GM18951 (cell line): Measurements from ENCODE around the gene UBE2S.

ENCODE experiments used
- POLR2A ChIP-seq: IDR thresholded peaks from 4 replicates; pipeline ENCODE4 v1.6.1; 2011; ENCODE audit warnings: mild to moderate bottlenecking; ENCODE audit not compliant: insufficient read length, insufficient read depth; ENCODE audit errors: extremely low read depth
- in situ Hi-C: fragments of 300-500 bp; cut with MboI; formaldehyde crosslinking; loops from one replicate; pipeline ENCODE4 v1.12.0; 2022; ENCODE audit warnings: low sequenced_read_pairs, mixed read lengths, inconsistent platforms; ENCODE audit not compliant: unreplicated experiment

The UBE2S gene

DNA sequence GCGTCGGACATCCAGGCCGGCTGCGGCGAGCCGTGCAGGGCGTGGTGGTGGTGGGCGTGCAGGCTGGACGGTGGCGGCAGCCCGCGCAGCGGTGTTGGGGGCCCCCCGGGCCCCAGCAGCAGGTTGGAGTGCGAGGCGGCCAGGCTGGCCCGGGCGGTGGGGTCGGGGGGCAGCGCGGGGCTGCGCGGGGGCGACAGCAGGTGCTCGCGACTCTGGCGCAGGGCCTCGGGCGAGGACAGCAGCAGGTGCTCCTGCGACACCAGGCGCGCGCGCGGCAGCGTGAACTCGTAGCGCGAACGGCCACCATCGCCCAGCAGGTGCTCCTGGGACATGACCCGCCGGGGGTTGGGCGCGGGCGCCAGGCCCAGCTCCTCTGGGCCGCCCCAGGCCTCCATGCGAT, 25.7 kb upstream of the UBE2S start:
- in situ Hi-C loops = no loop called here
- TF ChIP-seq POLR2A = no peak

GRCh38 chr19:55432241-55432959, 24.8 kb upstream of the UBE2S start:
- in situ Hi-C loops = no loop called here
- no peak for TF ChIP-seq POLR2A

DNA sequence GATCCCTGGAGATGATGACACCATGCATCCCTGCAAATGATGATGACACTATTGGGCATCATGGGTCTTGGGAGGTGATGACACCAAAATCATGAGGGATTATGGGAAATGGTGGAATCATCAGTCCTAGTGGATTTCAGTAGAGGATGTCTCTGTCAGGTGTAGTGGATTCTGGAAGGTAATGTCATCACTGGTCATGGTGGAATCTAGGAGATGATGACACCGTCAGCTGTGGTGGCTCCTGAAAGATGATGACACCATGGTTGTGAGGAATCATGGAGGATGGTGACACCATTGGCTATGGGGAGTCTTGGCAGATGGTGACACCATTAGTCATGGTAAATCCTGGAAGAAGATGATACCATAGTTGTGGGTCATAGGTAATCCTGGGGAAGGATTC, 23.6 kb upstream of the UBE2S start:
- TF ChIP-seq POLR2A = no peak
- in situ Hi-C loops = no loop called here

GRCh38 chr19:55426042-55426441, 18.5 kb upstream of the UBE2S start:
- in situ Hi-C loops = no loop called here
- no peak for TF ChIP-seq POLR2A

- in situ Hi-C loops = loop anchor here (25.0 kb wide), 1 partner anchor 537 kb away; no protein-coding TSS in a partner anchor
- TF ChIP-seq POLR2A = no peak
Measured at GRCh38 chr19:55424518-55424917, 16.9 kb upstream of the UBE2S start.

DNA sequence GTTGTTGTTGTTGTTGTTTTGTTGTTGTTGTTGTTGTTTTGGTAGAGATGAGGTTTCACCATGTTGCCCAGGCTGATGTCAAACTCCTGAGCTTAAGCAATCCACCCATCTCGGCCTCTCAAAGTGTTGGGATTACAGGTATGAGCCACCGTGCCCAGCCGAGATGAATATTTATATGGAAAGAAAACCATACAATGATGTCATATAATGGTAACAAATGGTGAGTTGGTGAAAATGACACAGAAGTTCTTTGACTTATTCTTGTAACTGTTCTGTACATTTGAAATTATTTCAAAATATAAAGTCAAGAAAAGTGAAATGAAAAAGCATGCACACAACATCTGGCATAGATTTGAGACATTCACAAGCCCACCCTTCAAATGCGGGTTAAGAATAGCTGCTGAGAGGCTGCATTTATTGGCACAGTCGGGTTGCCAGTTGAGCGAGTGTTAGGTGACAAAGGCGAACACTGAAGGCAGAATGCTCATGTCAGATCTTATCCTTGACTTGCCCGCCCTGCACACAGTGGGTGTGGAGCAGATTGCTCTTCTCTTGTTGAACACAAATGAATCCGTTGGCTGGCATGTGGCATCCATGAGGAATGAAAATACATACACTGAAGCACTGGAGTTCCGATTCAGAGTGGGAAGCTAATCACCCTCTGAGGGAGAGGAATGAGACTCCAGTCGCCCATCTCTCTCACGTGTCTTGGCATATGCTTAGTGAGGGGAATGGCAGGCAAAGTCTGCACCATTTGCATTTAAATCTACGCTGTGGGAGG, 15.8 kb upstream of the UBE2S start:
- in situ Hi-C loops = loop anchor here (25.0 kb wide), 1 partner anchor 536 kb away; no protein-coding TSS in a partner anchor
- TF ChIP-seq POLR2A = no peak

DNA sequence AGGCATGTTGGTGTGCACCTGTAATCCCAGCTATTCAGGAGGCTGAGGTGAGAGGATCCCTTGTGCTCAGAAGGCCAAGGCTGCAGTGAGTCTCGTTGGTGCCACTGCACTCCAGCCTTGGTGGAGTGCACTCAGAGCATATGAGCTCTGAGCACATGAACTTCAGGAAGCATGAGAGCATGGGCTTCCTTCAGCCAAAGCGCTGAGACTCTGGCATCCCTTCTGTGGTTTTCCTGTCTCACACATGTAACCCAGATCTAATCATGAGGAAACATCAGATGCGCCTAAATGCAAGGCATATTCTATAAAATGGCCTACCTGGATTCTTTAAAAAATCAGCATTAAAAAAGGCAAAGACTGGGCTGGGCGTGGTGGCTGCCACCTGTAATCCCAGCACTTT, 13.7 kb upstream of the UBE2S start:
- in situ Hi-C loops = loop anchor here (25.0 kb wide), 1 partner anchor 534 kb away; no protein-coding TSS in a partner anchor

- in situ Hi-C loops = loop anchor here (25.0 kb wide), 1 partner anchor 532 kb away; no protein-coding TSS in a partner anchor
- no peak for TF ChIP-seq POLR2A
Measured at GRCh38 chr19:55419624-55420236, 12.1 kb upstream of the UBE2S start.

DNA sequence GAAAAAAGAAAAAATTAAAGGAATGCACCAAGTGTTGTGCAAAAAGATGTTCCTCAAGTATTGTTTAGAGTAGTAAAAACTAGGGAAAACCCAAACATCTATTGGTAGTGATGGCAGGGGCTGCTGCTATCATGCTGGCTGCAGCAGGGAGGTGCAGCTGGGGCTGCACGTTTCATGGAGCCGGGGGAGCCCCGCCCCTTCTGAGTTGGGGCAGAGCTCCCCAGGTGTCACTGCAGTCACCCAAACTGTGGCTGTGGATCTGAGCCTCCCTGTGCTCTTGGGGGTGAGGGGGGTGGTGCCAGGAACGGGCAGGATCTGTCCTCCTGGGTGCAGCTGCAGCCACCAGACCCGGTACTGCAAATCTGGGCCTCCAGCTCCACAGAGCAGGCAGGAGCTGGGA, 11.5 kb upstream of the UBE2S start:
- no peak for TF ChIP-seq POLR2A
- in situ Hi-C loops = loop anchor here (25.0 kb wide), 1 partner anchor 532 kb away; no protein-coding TSS in a partner anchor

- no peak for TF ChIP-seq POLR2A
- in situ Hi-C loops = loop anchor here (25.0 kb wide), 1 partner anchor 531 kb away; no protein-coding TSS in a partner anchor
Measured at GRCh38 chr19:55418185-55418584, 10.6 kb upstream of the UBE2S start.

GRCh38 chr19:55410168-55410567, 2.6 kb upstream of the UBE2S start:
- in situ Hi-C loops = loop anchor here (25.0 kb wide), 1 partner anchor 523 kb away; no protein-coding TSS in a partner anchor

DNA sequence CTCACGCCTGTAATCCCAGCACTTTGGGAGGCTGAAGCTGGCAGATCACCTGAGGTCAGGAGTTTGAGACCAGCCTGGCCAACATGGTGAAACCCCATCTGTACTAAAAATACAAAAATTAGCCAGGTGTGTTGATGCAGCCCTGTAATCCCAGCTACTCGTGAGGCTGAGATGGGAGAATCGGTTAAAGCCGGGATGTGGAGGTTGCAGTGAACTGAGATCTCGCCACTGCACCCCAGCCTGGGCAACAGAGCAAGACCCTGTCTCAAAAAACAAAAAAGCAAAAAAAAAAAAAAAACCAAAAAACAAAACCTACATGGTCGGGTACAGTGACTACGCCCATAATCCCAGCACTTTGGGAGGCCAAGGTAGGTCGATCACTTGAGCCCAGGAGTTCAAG, 1.6 kb upstream of the UBE2S start:
- in situ Hi-C loops = loop anchor here (25.0 kb wide), 1 partner anchor 522 kb away; no protein-coding TSS in a partner anchor

More at GRCh38 chr19:55410168-55410567, 2.6 kb upstream of the UBE2S start:
- TF ChIP-seq POLR2A = no peak

DNA sequence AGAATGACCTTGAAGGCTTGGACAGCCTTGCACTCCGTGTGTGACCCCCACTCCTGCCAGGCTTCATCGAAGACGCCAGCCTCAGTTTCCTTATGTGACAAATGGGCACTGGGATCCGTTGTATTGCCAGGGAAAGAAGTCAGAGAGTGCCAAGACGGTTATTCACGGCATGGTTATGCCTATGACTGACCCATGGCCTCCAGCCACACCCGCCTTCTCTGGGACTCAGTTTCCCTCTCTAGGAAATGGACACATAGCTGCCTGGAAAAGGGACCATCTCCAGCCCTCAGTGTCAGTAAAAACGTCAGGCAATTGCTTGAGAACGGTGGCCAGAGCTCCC, 915 bp upstream of the UBE2S start:
- in situ Hi-C loops = loop anchor here (25.0 kb wide), 1 partner anchor 521 kb away; no protein-coding TSS in a partner anchor
- no peak for TF ChIP-seq POLR2A
